GM12878 (cell line): ENCODE results near the gene BOD1L2.

Experiments
- CBX5 ChIP-seq: sonication (generic); IDR thresholded peaks from 2 replicates; pipeline ENCODE4 v1.6.1; 2016; ENCODE audit warnings: low read depth, moderate library complexity, mild to moderate bottlenecking, inconsistent platforms
- HCFC1 ChIP-seq: fragments of 150-350 bp; IDR thresholded peaks from 2 replicates; pipeline ENCODE4 v1.6.1; 2014; ENCODE audit warnings: low read length
- HDAC2 ChIP-seq: fragments of 200-600 bp; sonication (generic); IDR thresholded peaks from 2 replicates; pipeline ENCODE4 v1.6.1; 2017
- JUNB ChIP-seq: IDR thresholded peaks from 2 replicates; pipeline ENCODE4 v1.6.1; 2016; ENCODE audit warnings: antibody characterized with exemption, mild to moderate bottlenecking
- NBN ChIP-seq: fragments of 450-650 bp; IDR thresholded peaks from 2 replicates; pipeline ENCODE4 v1.6.1; 2016
- NFYB ChIP-seq: IDR thresholded peaks from 2 replicates; pipeline ENCODE4 v1.6.1; 2011; ENCODE audit warnings: low read depth, mild to moderate bottlenecking, low read length, improper control_type of control experiment, moderate library complexity; ENCODE audit not compliant: insufficient read depth
- POLR2A ChIP-seq: IDR thresholded peaks from 2 replicates; pipeline ENCODE4 v1.6.1; 2011; ENCODE audit warnings: low read depth, mild to moderate bottlenecking, low read length
- POLR2AphosphoS5 ChIP-seq: IDR thresholded peaks from 2 replicates; pipeline ENCODE4 v1.6.1; 2011; ENCODE audit warnings: mild to moderate bottlenecking, low read length, inconsistent platforms
- RAD21 ChIP-seq: IDR thresholded peaks from 2 replicates; pipeline ENCODE4 v1.6.1; 2011; ENCODE audit warnings: mild to moderate bottlenecking, low read depth, low read length, moderate library complexity; ENCODE audit not compliant: insufficient read depth
- SP1 ChIP-seq: IDR thresholded peaks from one replicate; pipeline ENCODE4 v1.6.1; 2011; ENCODE audit warnings: low read depth, low read length
- TF ChIP-seq, protein P1 (sequence below): IDR thresholded peaks from 2 replicates; pipeline ENCODE4 v1.6.1; 2011; ENCODE audit warnings: low read depth, mild to moderate bottlenecking, low read length, moderate library complexity, borderline replicate concordance; ENCODE audit errors: extremely low read depth
- TF ChIP-seq, protein P2 (sequence below), 3 experiments: IDR thresholded peaks in 2 of 3; conservative IDR thresholded peaks in 1 of 3; 2 replicates each; pipeline ENCODE4 v1.5.1; 2011; ENCODE audit warnings: low read depth in 3 of 3, low read length in 3 of 3, mild to moderate bottlenecking in 3 of 3, control low read depth in 2 of 3, moderate library complexity in 2 of 3, inconsistent platforms in 1 of 3, mixed read lengths in 1 of 3; ENCODE audit not compliant: control insufficient read depth in 2 of 3, insufficient read depth in 1 of 3; ENCODE audit errors: extremely low read depth in 1 of 3

DNA sequence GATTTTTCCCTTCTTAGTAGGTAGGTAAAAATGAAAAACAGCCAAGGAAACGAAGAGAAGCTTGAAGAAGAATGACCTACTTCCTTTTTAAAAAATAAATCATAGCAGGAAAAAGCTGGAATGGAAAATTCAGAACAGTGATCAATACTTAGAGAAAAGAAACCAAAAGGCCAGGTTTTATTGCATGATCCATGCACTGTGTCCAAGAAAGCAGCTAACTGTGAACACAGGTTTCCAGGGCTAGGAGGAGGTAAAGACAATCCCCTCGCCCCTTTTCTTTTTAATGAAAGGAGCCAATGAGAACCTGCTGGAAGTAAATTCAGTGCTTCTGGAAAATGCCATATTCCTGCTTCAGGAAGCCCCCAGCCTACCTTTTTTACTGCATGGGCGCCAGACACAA lies 47.2 kb downstream of the BOD1L2 start:
- TF ChIP-seq, protein P1, sequence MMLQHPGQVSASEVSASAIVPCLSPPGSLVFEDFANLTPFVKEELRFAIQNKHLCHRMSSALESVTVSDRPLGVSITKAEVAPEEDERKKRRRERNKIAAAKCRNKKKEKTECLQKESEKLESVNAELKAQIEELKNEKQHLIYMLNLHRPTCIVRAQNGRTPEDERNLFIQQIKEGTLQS = no peak
- no peak for TF ChIP-seq CBX5
- TF ChIP-seq, protein P2, sequence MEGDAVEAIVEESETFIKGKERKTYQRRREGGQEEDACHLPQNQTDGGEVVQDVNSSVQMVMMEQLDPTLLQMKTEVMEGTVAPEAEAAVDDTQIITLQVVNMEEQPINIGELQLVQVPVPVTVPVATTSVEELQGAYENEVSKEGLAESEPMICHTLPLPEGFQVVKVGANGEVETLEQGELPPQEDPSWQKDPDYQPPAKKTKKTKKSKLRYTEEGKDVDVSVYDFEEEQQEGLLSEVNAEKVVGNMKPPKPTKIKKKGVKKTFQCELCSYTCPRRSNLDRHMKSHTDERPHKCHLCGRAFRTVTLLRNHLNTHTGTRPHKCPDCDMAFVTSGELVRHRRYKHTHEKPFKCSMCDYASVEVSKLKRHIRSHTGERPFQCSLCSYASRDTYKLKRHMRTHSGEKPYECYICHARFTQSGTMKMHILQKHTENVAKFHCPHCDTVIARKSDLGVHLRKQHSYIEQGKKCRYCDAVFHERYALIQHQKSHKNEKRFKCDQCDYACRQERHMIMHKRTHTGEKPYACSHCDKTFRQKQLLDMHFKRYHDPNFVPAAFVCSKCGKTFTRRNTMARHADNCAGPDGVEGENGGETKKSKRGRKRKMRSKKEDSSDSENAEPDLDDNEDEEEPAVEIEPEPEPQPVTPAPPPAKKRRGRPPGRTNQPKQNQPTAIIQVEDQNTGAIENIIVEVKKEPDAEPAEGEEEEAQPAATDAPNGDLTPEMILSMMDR (IDR thresholded peaks at IDR 0.05 in 2 of 3, conservative IDR thresholded peaks at IDR 0.05 in 1 of 3; ENCODE audit: control insufficient read depth in 2 of 3, extremely low read depth in 1 of 3, insufficient read depth in 1 of 3, low read depth in 3 of 3, low read length in 3 of 3) = no peak
- TF ChIP-seq RAD21 = no peak
- no peak for TF ChIP-seq JUNB
- TF ChIP-seq HCFC1 = no peak
- no peak for TF ChIP-seq POLR2A
- no peak for TF ChIP-seq NBN
- no peak for TF ChIP-seq NFYB
- TF ChIP-seq POLR2AphosphoS5 = no peak
- no peak for TF ChIP-seq HDAC2
- TF ChIP-seq SP1 = no peak
